Muscle layer of colon (tissue), 2 donors: ENCODE data around the gene SLC7A9.

Source experiments
- H3K27ac ChIP-seq: one replicate; pipeline ENCODE4 v1.7.0; 2013; ENCODE audit warnings: low read depth, mild to moderate bottlenecking, low read length, moderate library complexity
- H3K27me3 ChIP-seq, 2 donors: one replicate each; pipeline ENCODE4 v1.7.0; 2013; ENCODE audit warnings: low read length in 2 of 2, mild to moderate bottlenecking in 2 of 2; ENCODE audit not compliant: insufficient read depth in 2 of 2, control insufficient read depth in 1 of 2
- H3K36me3 ChIP-seq: one replicate; pipeline ENCODE4 v1.7.0; 2013; ENCODE audit warnings: mild to moderate bottlenecking, low read length; ENCODE audit not compliant: insufficient read depth
- H3K4me1 ChIP-seq: one replicate; pipeline ENCODE4 v1.7.0; 2013; ENCODE audit warnings: mild to moderate bottlenecking, low read length; ENCODE audit not compliant: insufficient read depth
- H3K4me3 ChIP-seq, 2 donors: one replicate each; pipeline ENCODE4 v1.7.0; 2013; ENCODE audit warnings: low read length in 2 of 2, low read depth in 1 of 2, mild to moderate bottlenecking in 1 of 2, moderate library complexity in 1 of 2
- H3K9ac ChIP-seq: one replicate; pipeline ENCODE4 v1.7.0; 2013; ENCODE audit warnings: low read length
- H3K9me3 ChIP-seq: one replicate; pipeline ENCODE4 v1.7.0; 2013; ENCODE audit warnings: mild to moderate bottlenecking, low read length
- donor health status: abdominal sarcoma.
- donor health status: Adenocarcinoma of cecum.

The SLC7A9 gene

GRCh38 chr19:32869369-32869965, at the start of gene SLC7A9:
Gene SLC7A9 (minus strand): TSS chr19:32869767. CDS start chr19:32868534, 1,233 bp downstream.
- no peaks in the 10 kb centered on the region for H3K4me1 ChIP-seq
- no peak within 1 kb of the TSS for H3K27ac ChIP-seq
- H3K4me3 ChIP-seq = no peak within 1 kb of the TSS
- H3K36me3 ChIP-seq = no peaks in the 10 kb centered on the region
- no peaks in the 10 kb centered on the region for H3K27me3 ChIP-seq
- H3K9ac ChIP-seq = no peak within 1 kb of the TSS
- no peaks in the 10 kb centered on the region for H3K9me3 ChIP-seq

- no peaks in the 10 kb centered on the region for H3K9me3 ChIP-seq
- H3K4me3 ChIP-seq = no peak overlapping the region
- H3K4me1 ChIP-seq = no peaks in the 10 kb centered on the region
- H3K36me3 ChIP-seq = peaks cover 47% of the 10 kb centered on the region
- H3K9ac ChIP-seq = no peak overlapping the region
- H3K27me3 ChIP-seq = no peaks in the 10 kb centered on the region
- no peak overlapping the region for H3K27ac ChIP-seq
Measured at GRCh38 chr19:32919365-32919764, 49.8 kb upstream of the SLC7A9 start.

- Histone ChIP-seq H3K9ac (no peak overlapping the region), H3K27me3 (no peaks in the 10 kb centered on the region), H3K9me3 (no peaks in the 10 kb centered on the region), H3K36me3 (peaks cover 36% of the 10 kb centered on the region), H3K27ac (no peak overlapping the region), H3K4me3 (no peak overlapping the region), H3K4me1 (no peaks in the 10 kb centered on the region)
Measured at GRCh38 chr19:32917616-32917996, 48.0 kb upstream of the SLC7A9 start.

- peaks cover 36% of the 10 kb centered on the region for H3K36me3 ChIP-seq
- no peak overlapping the region for H3K27ac ChIP-seq
- H3K9me3 ChIP-seq = no peaks in the 10 kb centered on the region
- no peak overlapping the region for H3K4me3 ChIP-seq
- H3K4me1 ChIP-seq = no peaks in the 10 kb centered on the region
- H3K27me3 ChIP-seq = no peaks in the 10 kb centered on the region
- no peak overlapping the region for H3K9ac ChIP-seq
Measured at GRCh38 chr19:32916969-32917615, 47.5 kb upstream of the SLC7A9 start.

GRCh38 chr19:32914879-32915660, 45.5 kb upstream of the SLC7A9 start:
- H3K27me3 ChIP-seq = no peaks in the 10 kb centered on the region
- H3K9me3 ChIP-seq = no peaks in the 10 kb centered on the region
- H3K4me1 ChIP-seq = no peaks in the 10 kb centered on the region
- no peak overlapping the region for H3K4me3 ChIP-seq
- H3K9ac ChIP-seq = no peak overlapping the region
- H3K27ac ChIP-seq = no peak overlapping the region
- H3K36me3 ChIP-seq = peaks cover 30% of the 10 kb centered on the region

- Histone ChIP-seq H3K4me3 (no peak overlapping the region), H3K4me1 (no peaks in the 10 kb centered on the region), H3K9ac (no peak overlapping the region), H3K9me3 (no peaks in the 10 kb centered on the region), H3K27ac (no peak overlapping the region), H3K27me3 (no peaks in the 10 kb centered on the region), H3K36me3 (peaks cover 37% of the 10 kb centered on the region)
Measured at GRCh38 chr19:32911467-32911866, 41.9 kb upstream of the SLC7A9 start.

GRCh38 chr19:32910874-32911273, 41.3 kb upstream of the SLC7A9 start:
- Histone ChIP-seq H3K4me1 (no peaks in the 10 kb centered on the region), H3K27ac (no peak overlapping the region), H3K27me3 (no peaks in the 10 kb centered on the region), H3K36me3 (peaks cover 36% of the 10 kb centered on the region), H3K9ac (no peak overlapping the region), H3K9me3 (no peaks in the 10 kb centered on the region), H3K4me3 (no peak overlapping the region)

- H3K4me3 ChIP-seq = no peak overlapping the region
- no peak overlapping the region for H3K9ac ChIP-seq
- H3K27ac ChIP-seq = no peak overlapping the region
- peaks cover 28% of the 10 kb centered on the region for H3K36me3 ChIP-seq
- H3K9me3 ChIP-seq = no peaks in the 10 kb centered on the region
- no peaks in the 10 kb centered on the region for H3K4me1 ChIP-seq
- H3K27me3 ChIP-seq = no peaks in the 10 kb centered on the region
Measured at GRCh38 chr19:32910094-32910493, 40.5 kb upstream of the SLC7A9 start.

GRCh38 chr19:32909257-32909656, 39.7 kb upstream of the SLC7A9 start:
- Histone ChIP-seq H3K9me3 (no peaks in the 10 kb centered on the region), H3K27ac (no peak overlapping the region), H3K27me3 (no peaks in the 10 kb centered on the region), H3K4me3 (no peak overlapping the region), H3K36me3 (peaks cover 23% of the 10 kb centered on the region), H3K4me1 (no peaks in the 10 kb centered on the region), H3K9ac (no peak overlapping the region)

- H3K9ac ChIP-seq = no peak overlapping the region
- no peak overlapping the region for H3K4me3 ChIP-seq
- peaks cover 23% of the 10 kb centered on the region for H3K36me3 ChIP-seq
- H3K27ac ChIP-seq = no peak overlapping the region
- H3K27me3 ChIP-seq = no peaks in the 10 kb centered on the region
- H3K4me1 ChIP-seq = no peaks in the 10 kb centered on the region
- H3K9me3 ChIP-seq = no peaks in the 10 kb centered on the region
Measured at GRCh38 chr19:32908641-32909190, 39.1 kb upstream of the SLC7A9 start.

GRCh38 chr19:32902448-32902847, 32.9 kb upstream of the SLC7A9 start:
- peaks cover 6% of the 10 kb centered on the region for H3K36me3 ChIP-seq
- no peaks in the 10 kb centered on the region for H3K4me1 ChIP-seq
- H3K9me3 ChIP-seq = no peaks in the 10 kb centered on the region
- H3K4me3 ChIP-seq = no peak overlapping the region
- H3K27ac ChIP-seq = no peak overlapping the region
- no peaks in the 10 kb centered on the region for H3K27me3 ChIP-seq
- H3K9ac ChIP-seq = no peak overlapping the region
